ENCODE data around the gene INPP4B.

The INPP4B gene

DNA sequence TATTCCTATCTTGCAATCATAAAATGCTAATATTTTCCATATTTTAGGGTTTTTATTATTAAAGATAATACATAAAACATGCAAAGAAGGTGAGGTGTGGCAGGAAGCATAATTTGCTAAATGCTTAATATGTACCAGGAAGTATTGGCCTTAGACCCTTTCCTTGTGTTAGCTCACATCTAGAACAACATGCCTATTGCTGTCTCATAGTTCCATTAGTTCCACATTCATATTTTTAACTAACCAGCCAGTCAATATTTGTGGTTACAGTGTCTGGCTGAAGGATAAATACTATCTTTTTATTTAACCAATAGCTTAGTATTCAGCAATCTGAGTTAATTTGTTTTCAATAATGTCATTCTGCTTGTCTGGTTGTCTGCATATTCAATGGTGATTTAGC lies 432.6 kb downstream of the INPP4B start:
- TF ChIP-seq, protein P1, sequence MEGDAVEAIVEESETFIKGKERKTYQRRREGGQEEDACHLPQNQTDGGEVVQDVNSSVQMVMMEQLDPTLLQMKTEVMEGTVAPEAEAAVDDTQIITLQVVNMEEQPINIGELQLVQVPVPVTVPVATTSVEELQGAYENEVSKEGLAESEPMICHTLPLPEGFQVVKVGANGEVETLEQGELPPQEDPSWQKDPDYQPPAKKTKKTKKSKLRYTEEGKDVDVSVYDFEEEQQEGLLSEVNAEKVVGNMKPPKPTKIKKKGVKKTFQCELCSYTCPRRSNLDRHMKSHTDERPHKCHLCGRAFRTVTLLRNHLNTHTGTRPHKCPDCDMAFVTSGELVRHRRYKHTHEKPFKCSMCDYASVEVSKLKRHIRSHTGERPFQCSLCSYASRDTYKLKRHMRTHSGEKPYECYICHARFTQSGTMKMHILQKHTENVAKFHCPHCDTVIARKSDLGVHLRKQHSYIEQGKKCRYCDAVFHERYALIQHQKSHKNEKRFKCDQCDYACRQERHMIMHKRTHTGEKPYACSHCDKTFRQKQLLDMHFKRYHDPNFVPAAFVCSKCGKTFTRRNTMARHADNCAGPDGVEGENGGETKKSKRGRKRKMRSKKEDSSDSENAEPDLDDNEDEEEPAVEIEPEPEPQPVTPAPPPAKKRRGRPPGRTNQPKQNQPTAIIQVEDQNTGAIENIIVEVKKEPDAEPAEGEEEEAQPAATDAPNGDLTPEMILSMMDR (IDR thresholded peaks at IDR 0.05; ENCODE audit: low read depth, low read length) = no peak
- no peak for TF ChIP-seq EZH2phosphoT487 (IDR thresholded peaks at IDR 0.05; ENCODE audit: low read depth)
- no peak overlapping the region for H3K4me2 ChIP-seq (ENCODE audit: low read length)
- H3K9me3 ChIP-seq (ENCODE audit: insufficient read depth, low read length) = no peaks in the 10 kb centered on the region
- no peaks in the 10 kb centered on the region for H3K27me3 ChIP-seq (ENCODE audit: low read depth, low read length)
- H3K36me3 ChIP-seq (replicated peaks; ENCODE audit: low read depth, low read length) = no peaks in the 10 kb centered on the region
- peaks cover 4% of the 10 kb centered on the region; the same call in 1 of the 2 replicates for H3K4me1 ChIP-seq (ENCODE audit: low read length)
- H3K4me3 ChIP-seq (ENCODE audit: low read length) = no peak overlapping the region
- no peaks in the 10 kb centered on the region for H3K79me2 ChIP-seq (ENCODE audit: low read length)
- no peak overlapping the region for H3K9ac ChIP-seq (ENCODE audit: low read length)
- H3K27ac ChIP-seq (ENCODE audit: low read length) = no peak overlapping the region
- H2AFZ ChIP-seq (ENCODE audit: low read depth, low read length) = no peak overlapping the region
- no peaks in the 10 kb centered on the region for H4K20me1 ChIP-seq (ENCODE audit: insufficient read depth, low read length)

DNA sequence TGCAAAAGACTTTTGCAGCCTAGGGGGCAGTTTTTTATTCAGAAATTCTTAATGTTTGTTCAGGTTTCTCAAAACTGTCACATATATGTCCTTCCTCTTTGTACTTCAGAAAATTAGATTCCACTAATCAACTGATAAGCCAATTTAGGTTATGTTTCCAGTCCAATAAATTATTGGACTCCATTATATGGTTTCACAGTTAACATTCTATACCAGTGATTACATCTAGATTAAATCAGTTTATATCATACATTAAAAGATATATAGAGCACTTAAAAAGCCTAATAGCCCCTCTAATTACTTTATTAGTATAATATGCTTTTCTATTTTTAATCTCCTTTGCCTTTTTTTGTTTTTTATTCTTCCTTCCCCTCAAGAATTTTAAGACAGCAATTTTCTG lies 434.1 kb downstream of the INPP4B start:
- TF ChIP-seq, protein P1 (IDR thresholded peaks at IDR 0.05; ENCODE audit: low read depth, low read length) = no peak
- TF ChIP-seq EZH2phosphoT487 (IDR thresholded peaks at IDR 0.05; ENCODE audit: low read depth) = no peak

GRCh38 chr4:142408003-142408441 lies 438.1 kb downstream of the INPP4B start:
- no peak overlapping the region for H2AFZ ChIP-seq (ENCODE audit: low read depth, low read length)
- no peak overlapping the region for H3K27ac ChIP-seq (ENCODE audit: low read length)
- TF ChIP-seq, protein P1 (IDR thresholded peaks at IDR 0.05; ENCODE audit: low read depth, low read length) = no peak
- TF ChIP-seq EZH2phosphoT487 (IDR thresholded peaks at IDR 0.05; ENCODE audit: low read depth) = no peak
- H4K20me1 ChIP-seq (ENCODE audit: insufficient read depth, low read length) = no peaks in the 10 kb centered on the region
- H3K79me2 ChIP-seq (ENCODE audit: low read length) = no peaks in the 10 kb centered on the region
- H3K4me3 ChIP-seq (ENCODE audit: low read length) = no peak overlapping the region
- H3K9me3 ChIP-seq (ENCODE audit: insufficient read depth, low read length) = no peaks in the 10 kb centered on the region
- peaks cover 32% of the 10 kb centered on the region for H3K4me1 ChIP-seq (ENCODE audit: low read length)
- no peak overlapping the region for H3K4me2 ChIP-seq (ENCODE audit: low read length)
- H3K36me3 ChIP-seq (replicated peaks; ENCODE audit: low read depth, low read length) = no peaks in the 10 kb centered on the region
- H3K27me3 ChIP-seq (ENCODE audit: low read depth, low read length) = no peaks in the 10 kb centered on the region
- H3K9ac ChIP-seq (ENCODE audit: low read length) = no peak overlapping the region

More for the DNA sequence above, 434.1 kb downstream of the INPP4B start:
- no peak overlapping the region for H2AFZ ChIP-seq (ENCODE audit: low read depth, low read length)
- H3K36me3 ChIP-seq (replicated peaks; ENCODE audit: low read depth, low read length) = no peaks in the 10 kb centered on the region
- H3K9me3 ChIP-seq (ENCODE audit: insufficient read depth, low read length) = no peaks in the 10 kb centered on the region
- H3K9ac ChIP-seq (ENCODE audit: low read length) = no peak overlapping the region
- peaks cover 9% of the 10 kb centered on the region; the same call in 1 of the 2 replicates for H3K4me1 ChIP-seq (ENCODE audit: low read length)
- no peaks in the 10 kb centered on the region for H4K20me1 ChIP-seq (ENCODE audit: insufficient read depth, low read length)
- no peak overlapping the region for H3K4me2 ChIP-seq (ENCODE audit: low read length)
- no peaks in the 10 kb centered on the region for H3K27me3 ChIP-seq (ENCODE audit: low read depth, low read length)
- H3K79me2 ChIP-seq (ENCODE audit: low read length) = no peaks in the 10 kb centered on the region
- no peak overlapping the region for H3K27ac ChIP-seq (ENCODE audit: low read length)
- no peak overlapping the region for H3K4me3 ChIP-seq (ENCODE audit: low read length)

- no peaks in the 10 kb centered on the region for H3K79me2 ChIP-seq (ENCODE audit: low read length)
- no peaks in the 10 kb centered on the region for H3K9me3 ChIP-seq (ENCODE audit: insufficient read depth, low read length)
- H3K27ac ChIP-seq (ENCODE audit: low read length) = no peak overlapping the region
- no peaks in the 10 kb centered on the region for H3K36me3 ChIP-seq (replicated peaks; ENCODE audit: low read depth, low read length)
- H3K27me3 ChIP-seq (ENCODE audit: low read depth, low read length) = no peaks in the 10 kb centered on the region
- TF ChIP-seq EZH2phosphoT487 (IDR thresholded peaks at IDR 0.05; ENCODE audit: low read depth) = no peak
- TF ChIP-seq, protein P1 (IDR thresholded peaks at IDR 0.05; ENCODE audit: low read depth, low read length) = no peak
- H3K4me1 ChIP-seq (ENCODE audit: low read length) = peaks cover 32% of the 10 kb centered on the region
- H4K20me1 ChIP-seq (ENCODE audit: insufficient read depth, low read length) = no peaks in the 10 kb centered on the region
- no peak overlapping the region for H2AFZ ChIP-seq (ENCODE audit: low read depth, low read length)
- H3K4me3 ChIP-seq (ENCODE audit: low read length) = no peak overlapping the region
- no peak overlapping the region for H3K4me2 ChIP-seq (ENCODE audit: low read length)
- H3K9ac ChIP-seq (ENCODE audit: low read length) = no peak overlapping the region
These were observed 438.5 kb downstream of the INPP4B start for GRCh38 chr4:142407596-142407995.
